K562 (cell line): ENCODE results near the gene FAM111B. TPM values are rescaled to one million over a fixed set of nuclear protein-coding genes. Genes with fewer than 3 reads are reported as not detected.

ENCODE experiments used
- CBFA2T2 ChIP-seq: fragments of 450-650 bp; conservative IDR thresholded peaks from 2 replicates; pipeline ENCODE4 v1.6.1; 2017; ENCODE audit warnings: mild to moderate bottlenecking
- CBX8 ChIP-seq: fragments of 200-600 bp; sonication (generic); IDR thresholded peaks from 2 replicates; pipeline ENCODE4 v1.6.1; 2012; ENCODE audit warnings: borderline replicate concordance, mixed run types, low read depth, mild to moderate bottlenecking, moderate library complexity, mixed read lengths, low read length, control low read depth, inconsistent platforms; ENCODE audit not compliant: poor library complexity, severe bottlenecking; ENCODE audit errors: extremely low read depth
- CREB1 ChIP-seq, 2 experiments: sonication (generic) in 1 of 2; formaldehyde crosslinking in 1 of 2; IDR thresholded peaks; 2 replicates each; pipeline versions ENCODE4 v1.6.1 to v1.8.0; 2012 to 2022; ENCODE audit warnings: inconsistent platforms in 1 of 2, mild to moderate bottlenecking in 1 of 2, missing genetic modification reagents in 1 of 2, moderate library complexity in 1 of 2
- GTF3C2 ChIP-seq: IDR thresholded peaks from 3 replicates; pipeline ENCODE4 v1.6.1; 2011; ENCODE audit warnings: borderline replicate concordance, mild to moderate bottlenecking, moderate library complexity; ENCODE audit not compliant: insufficient read length; ENCODE audit errors: extremely low read depth
- HMG20B ChIP-seq: fragments of 250-450 bp; sonication (Bioruptor Pico); IDR thresholded peaks from 2 replicates; pipeline ENCODE4 v1.5.0; 2021; ENCODE audit warnings: mild to moderate bottlenecking
- HNRNPLL ChIP-seq: fragments of 200-400 bp; formaldehyde crosslinking; IDR thresholded peaks from 2 replicates; pipeline ENCODE4 v1.6.1; 2017; ENCODE audit warnings: low read length, low read depth, mild to moderate bottlenecking; ENCODE audit not compliant: poor library complexity, severe bottlenecking
- IRF2 ChIP-seq: sonication (generic); formaldehyde crosslinking; IDR thresholded peaks from 2 replicates; pipeline ENCODE4 v1.8.1; 2022; ENCODE audit warnings: mild to moderate bottlenecking, missing genetic modification reagents
- MCM7 ChIP-seq, 2 experiments: fragments of 450-650 bp; IDR thresholded peaks; 2 replicates each; pipeline ENCODE4 v1.6.1; 2016 to 2018
- MTA1 ChIP-seq: fragments of 450-650 bp; IDR thresholded peaks from 2 replicates; pipeline ENCODE4 v1.6.1; 2017; ENCODE audit warnings: borderline replicate concordance
- PRPF4 ChIP-seq: fragments of 200-400 bp; formaldehyde crosslinking; IDR thresholded peaks from one replicate; pipeline ENCODE4 v1.6.1; 2017; ENCODE audit warnings: low read length, low read depth, mild to moderate bottlenecking; ENCODE audit not compliant: insufficient read depth, poor library complexity, severe bottlenecking
- SMAD2 ChIP-seq: fragments of 150-350 bp; IDR thresholded peaks from 2 replicates; pipeline ENCODE4 v1.6.1; 2014; ENCODE audit warnings: low read depth, mild to moderate bottlenecking, low read length
- XRCC3 ChIP-seq: fragments of 450-650 bp; IDR thresholded peaks from 2 replicates; pipeline ENCODE4 v1.6.1; 2017; ENCODE audit warnings: mild to moderate bottlenecking, moderate library complexity
- ZNF311 ChIP-seq: fragments of 250-450 bp; sonication (Bioruptor Pico); IDR thresholded peaks from 2 replicates; pipeline ENCODE4 v1.4.0; 2020; ENCODE audit warnings: mild to moderate bottlenecking, moderate library complexity
- ZNF449 ChIP-seq: fragments of 250-450 bp; sonication (Bioruptor Pico); IDR thresholded peaks from 2 replicates; pipeline ENCODE4 v1.8.0; 2022; ENCODE audit warnings: moderate library complexity, mild to moderate bottlenecking, inconsistent platforms
- polyA plus RNA-seq, 8 experiments: library from polyadenylated mRNA; depleted of rRNA in 4 of 8; stranded (reverse) in 5 of 8; unstranded in 3 of 8; fragments of >200 nt; fragmentation: Nextera tagmentation in 2 of 8; fragmentation: Illumina TruSeq in 1 of 8; extraction: Ambion mirVana in 2 of 8; extraction: Trizol in 1 of 8; gene quantifications; 2 replicates each; pipeline versions ENCODE4 v1.2.1 to v1.2.3, GENCODE V29; 2011 to 2014; ENCODE audit warnings: inconsistent platforms in 1 of 8, missing spikeins in 1 of 8
- total RNA-seq, 7 experiments: library from RNA; depleted of rRNA in 6 of 7; stranded (reverse); fragments of >200 nt in 6 of 7; fragmentation: Illumina TruSeq in 2 of 7; extraction: Trizol in 2 of 7; gene quantifications; 2 replicates each; pipeline versions ENCODE4 v1.2.1 to v1.2.3, GENCODE V29; 2011 to 2021; ENCODE audit warnings: low replicate concordance in 1 of 7
- TF ChIP-seq, protein P1 (sequence below): fragments of 250-450 bp; sonication (Bioruptor Pico); IDR thresholded peaks from 2 replicates; pipeline ENCODE4 v1.5.0; 2021; ENCODE audit warnings: mild to moderate bottlenecking, borderline replicate concordance
- TF ChIP-seq, protein P2 (sequence below): sonication (generic); formaldehyde crosslinking; IDR thresholded peaks from 2 replicates; pipeline ENCODE4 v1.8.0; 2022; ENCODE audit warnings: missing genetic modification reagents, mild to moderate bottlenecking, moderate library complexity, borderline replicate concordance

The FAM111B gene
- total and polyA plus RNA-seq, 9 of the 15 experiments (the other 6 are each of a cell fraction or from before 2014, with no cell fraction given) = 0.01 to 0.33 (median 0.06) TPM; not detected in 5

- no peak for TF ChIP-seq GTF3C2
- TF ChIP-seq MTA1 = no peak
- TF ChIP-seq HMG20B (CRISPR knock-in tag) = no peak
- TF ChIP-seq, protein P1, sequence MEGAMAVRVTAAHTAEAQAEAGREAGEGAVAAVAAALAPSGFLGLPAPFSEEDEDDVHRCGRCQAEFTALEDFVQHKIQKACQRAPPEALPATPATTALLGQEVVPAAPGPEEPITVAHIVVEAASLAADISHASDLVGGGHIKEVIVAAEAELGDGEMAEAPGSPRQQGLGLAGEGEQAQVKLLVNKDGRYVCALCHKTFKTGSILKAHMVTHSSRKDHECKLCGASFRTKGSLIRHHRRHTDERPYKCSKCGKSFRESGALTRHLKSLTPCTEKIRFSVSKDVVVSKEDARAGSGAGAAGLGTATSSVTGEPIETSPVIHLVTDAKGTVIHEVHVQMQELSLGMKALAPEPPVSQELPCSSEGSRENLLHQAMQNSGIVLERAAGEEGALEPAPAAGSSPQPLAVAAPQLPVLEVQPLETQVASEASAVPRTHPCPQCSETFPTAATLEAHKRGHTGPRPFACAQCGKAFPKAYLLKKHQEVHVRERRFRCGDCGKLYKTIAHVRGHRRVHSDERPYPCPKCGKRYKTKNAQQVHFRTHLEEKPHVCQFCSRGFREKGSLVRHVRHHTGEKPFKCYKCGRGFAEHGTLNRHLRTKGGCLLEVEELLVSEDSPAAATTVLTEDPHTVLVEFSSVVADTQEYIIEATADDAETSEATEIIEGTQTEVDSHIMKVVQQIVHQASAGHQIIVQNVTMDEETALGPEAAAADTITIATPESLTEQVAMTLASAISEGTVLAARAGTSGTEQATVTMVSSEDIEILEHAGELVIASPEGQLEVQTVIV (CRISPR knock-in tag) = no peak
- no peak for TF ChIP-seq MCM7 (IDR thresholded peaks at IDR 0.05)
- TF ChIP-seq SMAD2 = no peak
- TF ChIP-seq ZNF311 (CRISPR knock-in tag) = no peak
- TF ChIP-seq CREB1 (IDR thresholded peaks at IDR 0.05) = no peak
- peak; percentile 34; the same call in 1 of the 2 replicates for TF ChIP-seq CREB1 (CRISPR knock-in tag; IDR thresholded peaks at IDR 0.05)
- no peak for TF ChIP-seq IRF2
- TF ChIP-seq XRCC3 = no peak
- TF ChIP-seq ZNF449 = no peak
- TF ChIP-seq HNRNPLL = no peak
- no peak for TF ChIP-seq CBX8
- no peak for TF ChIP-seq CBFA2T2
- TF ChIP-seq, protein P2, sequence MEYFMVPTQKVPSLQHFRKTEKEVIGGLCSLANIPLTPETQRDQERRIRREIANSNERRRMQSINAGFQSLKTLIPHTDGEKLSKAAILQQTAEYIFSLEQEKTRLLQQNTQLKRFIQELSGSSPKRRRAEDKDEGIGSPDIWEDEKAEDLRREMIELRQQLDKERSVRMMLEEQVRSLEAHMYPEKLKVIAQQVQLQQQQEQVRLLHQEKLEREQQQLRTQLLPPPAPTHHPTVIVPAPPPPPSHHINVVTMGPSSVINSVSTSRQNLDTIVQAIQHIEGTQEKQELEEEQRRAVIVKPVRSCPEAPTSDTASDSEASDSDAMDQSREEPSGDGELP (CRISPR knock-in tag) = peak; percentile 46; the same call in 1 of the 2 replicates
- no peak for TF ChIP-seq PRPF4
These were observed 64.7 kb downstream of the FAM111B start, which contains the start of gene DTX4 (continued) for GRCh38 chr11:59171508-59172322.
